Activated B cell treated with CpG ODN at 0.5 μM for 24 hours (primary cell): ENCODE data around the gene ERC2. TPM values are rescaled to one million over a fixed set of nuclear protein-coding genes. Genes with fewer than 3 reads are reported as not detected.

Experiments
- ATAC-seq: fragments of 200-7000 bp; cut with Tn5 transposase; one replicate; pipeline ENCODE4 v1.10.0; 2021; ENCODE audit warnings: low read depth, mild to moderate bottlenecking, moderate library complexity
- CTCF ChIA-PET: fragments of 350-600 bp; sonication (Branson Sonifier 250); formaldehyde crosslinking; loops from one replicate; lab custom pipeline; 2021; ENCODE audit warnings: antibody characterized with exemption; lab: Charles Lee
- POLR2A ChIA-PET: fragments of 350-600 bp; sonication (Branson Sonifier 250); formaldehyde crosslinking; loops from one replicate; lab custom pipeline; 2021; ENCODE audit warnings: antibody characterized with exemption; lab: Charles Lee
- DNase-seq: peaks from one replicate; pipeline ENCODE4 v3.0.0; 2022
- H3K27ac Mint-ChIP-seq: one replicate; pipeline ENCODE4 v1.8.0; 2020; ENCODE audit warnings: mixed read lengths
- H3K27me3 Mint-ChIP-seq: one replicate; pipeline ENCODE4 v1.8.0; 2021; ENCODE audit warnings: mixed read lengths
- H3K36me3 Mint-ChIP-seq: one replicate; pipeline ENCODE4 v1.8.0; 2021; ENCODE audit warnings: low read depth, mixed read lengths
- H3K4me1 Mint-ChIP-seq: one replicate; pipeline ENCODE4 v1.8.0; 2021; ENCODE audit warnings: mixed read lengths
- H3K4me3 Mint-ChIP-seq: one replicate; pipeline ENCODE4 v1.8.0; 2020; ENCODE audit warnings: mild to moderate bottlenecking, mixed read lengths
- H3K9me3 Mint-ChIP-seq: one replicate; pipeline ENCODE4 v1.8.0; 2020; ENCODE audit warnings: mixed read lengths
- CTCF ChIP-seq: fragments of 200-600 bp; IDR thresholded peaks from one replicate; pipeline ENCODE4 v1.8.0; 2022; ENCODE audit warnings: antibody characterized with exemption, mild to moderate bottlenecking
- intact Hi-C: fragments of 100-400 bp; cut with micrococcal nuclease; formaldehyde crosslinking; loops from one replicate; pipeline ENCODE4 v1.15.1; 2024
- total RNA-seq: library from RNA; stranded (reverse); gene quantifications from 2 replicates; pipeline ENCODE4 v1.2.3, GENCODE V29; 2022

The ERC2 gene
- total RNA-seq, 1 donor from 2014 or later: not detected

- no peak for TF ChIP-seq CTCF
- ChIA-PET POLR2A (no interaction called here), CTCF (no interaction called here)
- no peaks in the 10 kb centered on the region for H3K36me3 Mint-ChIP-seq
- H3K9me3 Mint-ChIP-seq: no peaks in the 10 kb centered on the region
- intact Hi-C loops: no loop called here
- no peak overlapping the region for H3K27ac Mint-ChIP-seq
- DNase-seq (no peak), ATAC-seq (no peak)
- H3K4me3 Mint-ChIP-seq: no peak overlapping the region
- peaks cover 3% of the 10 kb centered on the region for H3K27me3 Mint-ChIP-seq
- no peaks in the 10 kb centered on the region for H3K4me1 Mint-ChIP-seq
Measured at GRCh38 chr3:55619046-55619808, 849.0 kb downstream of the ERC2 start.

GRCh38 chr3:55617385-55617784, 850.9 kb downstream of the ERC2 start:
- TF ChIP-seq CTCF: no peak
- CTCF ChIA-PET: no interaction called here

GRCh38 chr3:55616803-55617202, 851.5 kb downstream of the ERC2 start:
- no peak for TF ChIP-seq CTCF
- ChIA-PET CTCF (no interaction called here), POLR2A (no interaction called here)
- Mint-ChIP-seq H3K27ac (no peak overlapping the region), H3K4me1 (no peaks in the 10 kb centered on the region), H3K9me3 (no peaks in the 10 kb centered on the region), H3K36me3 (no peaks in the 10 kb centered on the region), H3K27me3 (peaks cover 3% of the 10 kb centered on the region), H3K4me3 (no peak overlapping the region)
- DNase-seq (no peak), ATAC-seq (no peak)
- intact Hi-C loops: no loop called here

More at GRCh38 chr3:55617385-55617784, 850.9 kb downstream of the ERC2 start:
- Mint-ChIP-seq H3K36me3 (no peaks in the 10 kb centered on the region), H3K9me3 (no peaks in the 10 kb centered on the region), H3K4me3 (no peak overlapping the region), H3K27ac (no peak overlapping the region), H3K27me3 (peaks cover 3% of the 10 kb centered on the region), H3K4me1 (no peaks in the 10 kb centered on the region)
- intact Hi-C loops: no loop called here
- POLR2A ChIA-PET: no interaction called here
- DNase-seq (no peak), ATAC-seq (no peak)

- DNase-seq (no peak), ATAC-seq (no peak)
- H3K27me3 Mint-ChIP-seq: peaks cover 3% of the 10 kb centered on the region
- intact Hi-C loops: no loop called here
- no peak for TF ChIP-seq CTCF
- H3K36me3 Mint-ChIP-seq: no peaks in the 10 kb centered on the region
- no peak overlapping the region for H3K4me3 Mint-ChIP-seq
- no peaks in the 10 kb centered on the region for H3K4me1 Mint-ChIP-seq
- H3K27ac Mint-ChIP-seq: no peak overlapping the region
- CTCF ChIA-PET: no interaction called here
- H3K9me3 Mint-ChIP-seq: no peaks in the 10 kb centered on the region
- POLR2A ChIA-PET: no interaction called here
Measured at GRCh38 chr3:55615694-55616295, 852.5 kb downstream of the ERC2 start.

- Mint-ChIP-seq H3K4me3 (no peak overlapping the region), H3K9me3 (no peaks in the 10 kb centered on the region), H3K36me3 (no peaks in the 10 kb centered on the region), H3K27me3 (no peaks in the 10 kb centered on the region), H3K4me1 (no peaks in the 10 kb centered on the region), H3K27ac (no peak overlapping the region)
- POLR2A ChIA-PET: no interaction called here
- no peak for TF ChIP-seq CTCF
- DNase-seq (no peak), ATAC-seq (no peak)
- intact Hi-C loops: no loop called here
- CTCF ChIA-PET: no interaction called here
Measured at GRCh38 chr3:55615039-55615693, 853.1 kb downstream of the ERC2 start.
